NB4 (cell line): ENCODE data around the gene FCSK.

ENCODE experiments used
- DNase-seq: peaks from one replicate; pipeline ENCODE4 v3.0.0; 2010; ENCODE audit warnings: low read depth
- H3K4me3 ChIP-seq: one replicate; pipeline ENCODE4 v1.5.1; 2011; ENCODE audit warnings: mild to moderate bottlenecking, low read depth, low read length, moderate library complexity
- CTCF ChIP-seq: IDR thresholded peaks from one replicate; pipeline ENCODE4 v1.5.1; 2012; ENCODE audit warnings: low read depth, low read length
- MAX ChIP-seq: IDR thresholded peaks from 2 replicates; pipeline ENCODE4 v1.6.1; 2011; ENCODE audit warnings: low read depth, low read length
- MYC ChIP-seq: IDR thresholded peaks from 2 replicates; pipeline ENCODE4 v1.6.1; 2011; ENCODE audit warnings: low read depth, low read length
- POLR2A ChIP-seq: IDR thresholded peaks from 2 replicates; pipeline ENCODE4 v1.6.1; 2011; ENCODE audit warnings: mild to moderate bottlenecking; ENCODE audit not compliant: insufficient read length; ENCODE audit errors: extremely low read depth

The FCSK gene

GRCh38 chr16:70481929-70482536, 27.6 kb downstream of the FCSK start:
- TF ChIP-seq CTCF, result no peak
- TF ChIP-seq POLR2A, result no peak
- TF ChIP-seq MAX, result no peak
- TF ChIP-seq MYC, result no peak
- no peak for DNase-seq

GRCh38 chr16:70482624-70483023, 28.2 kb downstream of the FCSK start:
- TF ChIP-seq MAX (no peak), CTCF (no peak), POLR2A (no peak), MYC (no peak)
- no peak overlapping the region for H3K4me3 ChIP-seq
- DNase-seq, result no peak

More at GRCh38 chr16:70481929-70482536, 27.6 kb downstream of the FCSK start:
- H3K4me3 ChIP-seq, result no peak overlapping the region

- TF ChIP-seq MAX (no peak), CTCF (no peak), MYC (no peak), POLR2A (no peak)
- H3K4me3 ChIP-seq, result no peak overlapping the region
- no peak for DNase-seq
These were observed 29.0 kb downstream of the FCSK start for GRCh38 chr16:70483426-70483825.

GRCh38 chr16:70484867-70485266, 30.5 kb downstream of the FCSK start:
- DNase-seq, result no peak
- TF ChIP-seq CTCF, result no peak
- no peak for TF ChIP-seq MAX
- no peak for TF ChIP-seq POLR2A
- TF ChIP-seq MYC, result no peak

GRCh38 chr16:70490261-70490660, 35.9 kb downstream of the FCSK start:
- H3K4me3 ChIP-seq, result no peak overlapping the region
- DNase-seq, result no peak
- no peak for TF ChIP-seq POLR2A
- TF ChIP-seq CTCF, result no peak
- no peak for TF ChIP-seq MYC
- no peak for TF ChIP-seq MAX

More at GRCh38 chr16:70484867-70485266, 30.5 kb downstream of the FCSK start:
- no peak overlapping the region for H3K4me3 ChIP-seq

GRCh38 chr16:70493802-70494201, 39.4 kb downstream of the FCSK start:
- no peak overlapping the region for H3K4me3 ChIP-seq
- peak; percentile 25 for DNase-seq
- TF ChIP-seq MYC (no peak), POLR2A (no peak), CTCF (no peak), MAX (no peak)
